ENCODE results near the gene ZFYVE19.
A peak's percentile ranks its signal among the peaks of the same experiment; 100 is the strongest.

The ZFYVE19 gene

GRCh38 chr15:40776537-40777141 lies 30.2 kb upstream of the ZFYVE19 start:
- Histone ChIP-seq H3K36me3 (ENCODE audit: insufficient read depth, low read length) (peaks cover 14% of the 10 kb centered on the region; the same call in 1 of the 2 replicates), H3K79me2 (ENCODE audit: control insufficient read depth, insufficient read depth, low read length, unreplicated experiment) (no peaks in the 10 kb centered on the region), H3K4me1 (ENCODE audit: control insufficient read depth, insufficient read depth, low read length, unreplicated experiment) (peaks cover 9% of the 10 kb centered on the region), H2AFZ (ENCODE audit: low read length, unreplicated experiment) (no peak overlapping the region), H3K27ac (ENCODE audit: low read depth, low read length) (0 out of 2 replicates have a peak overlapping the region, but pooled peaks have one; percentile 26), H3K27me3 (ENCODE audit: insufficient read depth, low read length) (no peaks in the 10 kb centered on the region), H3K4me3 (ENCODE audit: low read depth, low read length) (no peak overlapping the region)

DNA sequence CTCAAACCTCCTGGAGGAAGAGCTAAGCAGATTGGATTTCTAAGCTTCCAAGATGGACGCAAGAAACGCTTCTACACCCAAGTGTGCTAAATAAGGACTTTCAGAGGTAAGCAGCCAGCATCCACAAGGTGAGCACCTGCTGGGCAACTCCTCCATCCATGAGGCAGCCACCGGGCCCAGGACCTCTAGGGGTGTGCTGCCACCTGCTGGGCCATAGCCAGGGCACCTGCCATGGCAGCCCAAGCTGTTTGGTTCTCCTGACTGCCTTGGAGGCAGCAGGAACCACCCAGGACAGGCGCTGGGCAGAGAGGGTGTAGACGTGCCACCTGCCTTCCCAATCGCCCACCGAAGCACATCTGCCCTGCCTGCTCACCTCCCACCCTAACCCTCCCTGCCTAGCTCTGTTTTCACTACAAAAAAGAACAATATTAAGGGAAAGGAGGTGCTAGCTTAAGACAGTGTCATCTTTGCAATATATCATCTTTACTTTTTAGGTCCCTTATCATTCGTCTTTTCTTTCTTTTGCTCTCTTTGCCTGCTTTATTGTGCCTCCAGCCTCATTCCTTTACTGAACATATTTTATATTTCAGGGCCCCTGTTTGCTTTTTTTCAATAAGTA lies 24.2 kb upstream of the ZFYVE19 start:
- Histone ChIP-seq H3K36me3 (ENCODE audit: insufficient read depth, low read length) (no peaks in the 10 kb centered on the region), H3K4me3 (ENCODE audit: low read depth, low read length) (no peak overlapping the region), H3K27me3 (ENCODE audit: insufficient read depth, low read length) (no peaks in the 10 kb centered on the region), H3K4me1 (ENCODE audit: control insufficient read depth, insufficient read depth, low read length, unreplicated experiment) (peaks cover 15% of the 10 kb centered on the region), H3K27ac (ENCODE audit: low read depth, low read length) (no peak overlapping the region), H3K79me2 (ENCODE audit: control insufficient read depth, insufficient read depth, low read length, unreplicated experiment) (peaks cover 18% of the 10 kb centered on the region), H2AFZ (ENCODE audit: low read length, unreplicated experiment) (no peak overlapping the region)

GRCh38 chr15:40785164-40785563 lies 21.7 kb upstream of the ZFYVE19 start:
- H3K27ac ChIP-seq (ENCODE audit: low read depth, low read length) = no peak overlapping the region
- H3K27me3 ChIP-seq (ENCODE audit: insufficient read depth, low read length) = no peaks in the 10 kb centered on the region

DNA sequence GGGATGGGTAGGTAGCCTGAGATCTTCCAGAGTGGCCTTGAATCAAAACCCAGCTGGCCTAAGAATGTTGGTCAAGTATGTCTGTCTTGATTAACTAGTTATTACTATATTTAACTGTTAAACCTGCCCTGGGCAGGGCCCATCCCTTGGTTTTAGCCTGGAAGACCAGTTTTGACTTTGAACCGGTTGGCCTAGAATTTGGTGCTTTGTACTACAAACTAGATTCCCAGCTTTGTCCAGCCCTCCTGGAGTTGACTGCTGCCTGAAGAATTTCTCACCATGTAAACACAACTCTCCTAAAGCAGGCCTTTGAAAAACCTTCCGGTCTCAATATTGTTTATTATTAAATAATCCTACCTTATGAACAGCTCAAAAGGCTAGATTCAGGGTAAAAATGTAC lies 21.1 kb upstream of the ZFYVE19 start:
- peaks cover 25% of the 10 kb centered on the region for H3K4me1 ChIP-seq (ENCODE audit: control insufficient read depth, insufficient read depth, low read length, unreplicated experiment)
- H3K79me2 ChIP-seq (ENCODE audit: control insufficient read depth, insufficient read depth, low read length, unreplicated experiment) = peaks cover 27% of the 10 kb centered on the region
- H3K27me3 ChIP-seq (ENCODE audit: insufficient read depth, low read length) = no peaks in the 10 kb centered on the region
- no peak overlapping the region for H3K27ac ChIP-seq (ENCODE audit: low read depth, low read length)
- H3K4me3 ChIP-seq (ENCODE audit: low read depth, low read length) = no peak overlapping the region
- no peaks in the 10 kb centered on the region for H3K36me3 ChIP-seq (ENCODE audit: insufficient read depth, low read length)
- no peak overlapping the region for H2AFZ ChIP-seq (ENCODE audit: low read length, unreplicated experiment)

More at GRCh38 chr15:40785164-40785563, 21.7 kb upstream of the ZFYVE19 start:
- Histone ChIP-seq H3K36me3 (ENCODE audit: insufficient read depth, low read length) (no peaks in the 10 kb centered on the region), H2AFZ (ENCODE audit: low read length, unreplicated experiment) (no peak overlapping the region), H3K79me2 (ENCODE audit: control insufficient read depth, insufficient read depth, low read length, unreplicated experiment) (peaks cover 27% of the 10 kb centered on the region), H3K4me3 (ENCODE audit: low read depth, low read length) (no peak overlapping the region), H3K4me1 (ENCODE audit: control insufficient read depth, insufficient read depth, low read length, unreplicated experiment) (peaks cover 21% of the 10 kb centered on the region)

DNA sequence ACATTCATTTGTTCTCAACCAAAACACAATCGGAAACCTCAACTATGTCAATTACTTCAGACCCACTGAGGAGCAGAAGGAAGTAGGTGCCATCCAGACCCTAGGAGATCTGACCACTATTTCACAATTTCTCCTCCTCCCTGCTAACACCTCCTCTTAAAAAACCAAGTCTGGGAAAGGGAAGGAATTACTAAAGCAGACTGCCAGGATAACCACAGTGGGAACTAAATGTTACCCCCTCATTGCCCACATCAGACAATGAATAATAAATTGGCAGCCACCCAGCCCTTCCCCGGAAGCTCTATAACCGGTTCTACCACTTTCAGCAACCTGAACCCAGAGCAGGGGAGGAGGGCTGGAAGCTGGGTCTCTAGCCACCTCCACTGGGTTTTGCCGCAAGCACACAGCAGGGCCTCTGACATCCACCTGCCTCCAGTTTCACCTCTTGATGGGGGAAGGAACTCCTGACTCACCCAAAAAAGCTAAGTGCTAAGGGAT lies 19.5 kb upstream of the ZFYVE19 start:
- H3K27ac ChIP-seq (ENCODE audit: low read depth, low read length) = peak overlapping the region; percentile 53
- peaks cover 25% of the 10 kb centered on the region for H3K4me1 ChIP-seq (ENCODE audit: control insufficient read depth, insufficient read depth, low read length, unreplicated experiment)
- no peak overlapping the region for H3K4me3 ChIP-seq (ENCODE audit: low read depth, low read length)
- H3K27me3 ChIP-seq (ENCODE audit: insufficient read depth, low read length) = no peaks in the 10 kb centered on the region
- peaks cover 35% of the 10 kb centered on the region for H3K79me2 ChIP-seq (ENCODE audit: control insufficient read depth, insufficient read depth, low read length, unreplicated experiment)
- H2AFZ ChIP-seq (ENCODE audit: low read length, unreplicated experiment) = no peak overlapping the region
- H3K36me3 ChIP-seq (ENCODE audit: insufficient read depth, low read length) = 0 out of 2 replicates have a peak, but pooled peaks cover 3% of the 10 kb centered on the region

DNA sequence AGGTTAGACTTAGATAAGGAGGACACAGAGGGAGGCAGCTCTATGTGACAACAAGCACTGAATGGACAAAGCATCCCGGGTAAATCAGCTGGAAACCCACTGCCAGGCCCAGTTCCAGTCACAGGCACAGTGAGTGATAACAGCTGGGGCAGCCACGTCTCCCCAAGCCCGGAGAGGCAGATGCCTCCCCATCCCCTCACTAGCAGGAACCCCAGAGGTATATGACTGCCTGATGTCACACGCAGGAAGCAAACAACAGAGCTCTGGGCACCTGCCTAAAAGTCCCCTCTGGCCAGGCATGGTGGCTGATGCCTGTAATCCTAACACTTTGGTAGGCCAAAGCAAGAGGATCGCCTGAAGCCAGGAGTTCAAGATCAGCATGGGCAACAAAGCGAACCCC lies 18.9 kb upstream of the ZFYVE19 start:
- no peak overlapping the region for H3K4me3 ChIP-seq (ENCODE audit: low read depth, low read length)
- H3K27ac ChIP-seq (ENCODE audit: low read depth, low read length) = peak overlapping the region; percentile 53
- H3K79me2 ChIP-seq (ENCODE audit: control insufficient read depth, insufficient read depth, low read length, unreplicated experiment) = peaks cover 38% of the 10 kb centered on the region
- H3K4me1 ChIP-seq (ENCODE audit: control insufficient read depth, insufficient read depth, low read length, unreplicated experiment) = peaks cover 29% of the 10 kb centered on the region
- H3K27me3 ChIP-seq (ENCODE audit: insufficient read depth, low read length) = no peaks in the 10 kb centered on the region
- H3K36me3 ChIP-seq (ENCODE audit: insufficient read depth, low read length) = 0 out of 2 replicates have a peak, but pooled peaks cover 3% of the 10 kb centered on the region
- no peak overlapping the region for H2AFZ ChIP-seq (ENCODE audit: low read length, unreplicated experiment)

GRCh38 chr15:40789119-40789518 lies 17.8 kb upstream of the ZFYVE19 start:
- Histone ChIP-seq H3K27me3 (ENCODE audit: insufficient read depth, low read length) (no peaks in the 10 kb centered on the region), H2AFZ (ENCODE audit: low read length, unreplicated experiment) (no peak overlapping the region), H3K4me3 (ENCODE audit: low read depth, low read length) (no peak overlapping the region), H3K27ac (ENCODE audit: low read depth, low read length) (no peak overlapping the region), H3K79me2 (ENCODE audit: control insufficient read depth, insufficient read depth, low read length, unreplicated experiment) (peaks cover 38% of the 10 kb centered on the region), H3K36me3 (ENCODE audit: insufficient read depth, low read length) (0 out of 2 replicates have a peak, but pooled peaks cover 3% of the 10 kb centered on the region), H3K4me1 (ENCODE audit: control insufficient read depth, insufficient read depth, low read length, unreplicated experiment) (peaks cover 40% of the 10 kb centered on the region)

DNA sequence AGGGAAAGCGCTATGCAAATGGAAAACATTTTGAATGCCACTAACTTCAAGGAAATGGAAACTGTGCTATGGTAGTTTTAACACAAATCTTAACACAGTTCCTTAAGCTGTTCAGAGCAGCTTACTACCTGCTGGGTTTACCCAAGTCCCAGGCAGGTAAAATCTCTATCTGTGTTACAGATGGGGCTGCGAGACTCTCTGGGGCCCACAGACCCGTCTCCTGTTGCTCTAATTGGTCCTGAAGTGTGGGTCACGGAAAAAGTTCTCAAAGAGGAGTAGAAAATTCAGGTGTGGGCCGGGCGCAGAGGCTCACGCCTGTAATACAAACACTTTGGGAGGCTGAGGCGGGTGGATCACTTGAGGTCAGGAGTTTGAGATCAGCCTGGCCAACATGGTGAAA lies 16.9 kb upstream of the ZFYVE19 start:
- H3K27ac ChIP-seq (ENCODE audit: low read depth, low read length) = no peak overlapping the region
- no peak overlapping the region for H3K4me3 ChIP-seq (ENCODE audit: low read depth, low read length)
- no peaks in the 10 kb centered on the region for H3K27me3 ChIP-seq (ENCODE audit: insufficient read depth, low read length)
- no peak overlapping the region for H2AFZ ChIP-seq (ENCODE audit: low read length, unreplicated experiment)
- peaks cover 35% of the 10 kb centered on the region for H3K79me2 ChIP-seq (ENCODE audit: control insufficient read depth, insufficient read depth, low read length, unreplicated experiment)
- H3K4me1 ChIP-seq (ENCODE audit: control insufficient read depth, insufficient read depth, low read length, unreplicated experiment) = peaks cover 40% of the 10 kb centered on the region
- H3K36me3 ChIP-seq (ENCODE audit: insufficient read depth, low read length) = 0 out of 2 replicates have a peak, but pooled peaks cover 3% of the 10 kb centered on the region

- Histone ChIP-seq H3K36me3 (ENCODE audit: insufficient read depth, low read length) (0 out of 2 replicates have a peak, but pooled peaks cover 3% of the 10 kb centered on the region), H2AFZ (ENCODE audit: low read length, unreplicated experiment) (no peak overlapping the region), H3K27me3 (ENCODE audit: insufficient read depth, low read length) (no peaks in the 10 kb centered on the region), H3K27ac (ENCODE audit: low read depth, low read length) (peak overlapping the region; percentile 68), H3K4me1 (ENCODE audit: control insufficient read depth, insufficient read depth, low read length, unreplicated experiment) (peaks cover 40% of the 10 kb centered on the region), H3K79me2 (ENCODE audit: control insufficient read depth, insufficient read depth, low read length, unreplicated experiment) (peaks cover 31% of the 10 kb centered on the region), H3K4me3 (ENCODE audit: low read depth, low read length) (no peak overlapping the region)
These were observed 16.2 kb upstream of the ZFYVE19 start for GRCh38 chr15:40790718-40791117.

GRCh38 chr15:40792394-40792793 lies 14.5 kb upstream of the ZFYVE19 start:
- H3K4me3 ChIP-seq (ENCODE audit: low read depth, low read length) = no peak overlapping the region
- H3K4me1 ChIP-seq (ENCODE audit: control insufficient read depth, insufficient read depth, low read length, unreplicated experiment) = peaks cover 27% of the 10 kb centered on the region
- 0 out of 2 replicates have a peak, but pooled peaks cover 3% of the 10 kb centered on the region for H3K36me3 ChIP-seq (ENCODE audit: insufficient read depth, low read length)
- H3K27ac ChIP-seq (ENCODE audit: low read depth, low read length) = peak overlapping the region; percentile 78
- peaks cover 30% of the 10 kb centered on the region for H3K79me2 ChIP-seq (ENCODE audit: control insufficient read depth, insufficient read depth, low read length, unreplicated experiment)
- no peak overlapping the region for H2AFZ ChIP-seq (ENCODE audit: low read length, unreplicated experiment)
- no peaks in the 10 kb centered on the region for H3K27me3 ChIP-seq (ENCODE audit: insufficient read depth, low read length)

Data from ACC112 (cell line).